IMR-90 (cell line): Measurements from ENCODE around the gene ZNRD2. TPM values are rescaled to one million over a fixed set of nuclear protein-coding genes. Genes with fewer than 3 reads are reported as not detected.

ENCODE experiments used
- ATAC-seq: fragments of 200-7000 bp; cut with Tn5 transposase; 2 replicates; pipeline ENCODE4 v1.9.1; 2020; ENCODE audit warnings: low read depth, mild to moderate bottlenecking, moderate library complexity
- BruUV-seq: library from RNA; stranded (reverse); fragments of 400-500 nt; replicated peaks from 2 replicates; lab custom pipeline; 2021; lab: Mats Ljungman, UMichigan
- CTCF ChIA-PET: fragments of 300-600 bp; formaldehyde crosslinking; extraction: SDS; loops from one replicate; lab custom pipeline; 2021; ENCODE audit warnings: antibody characterized with exemption; lab: Yijun Ruan, JAX
- POLR2A ChIA-PET: fragments of 300-600 bp; sonication (Branson Sonifier 250); formaldehyde crosslinking; loops from one replicate; lab custom pipeline; 2022; ENCODE audit warnings: antibody characterized with exemption; ENCODE audit not compliant: unreplicated experiment; lab: Charles Lee
- DNase-seq: peaks from one replicate; pipeline ENCODE4 v3.0.0; 2013
- H2AFZ ChIP-seq: replicated peaks from 2 replicates; pipeline ENCODE3; 2013; ENCODE audit warnings: low read length, mild to moderate bottlenecking; ENCODE audit not compliant: poor library complexity
- H2AK5ac ChIP-seq: 2 replicates; pipeline ENCODE4 v1.6.1; 2013; ENCODE audit warnings: low read depth, low read length, inconsistent platforms
- H2AK9ac ChIP-seq: replicated peaks from 2 replicates; pipeline ENCODE3; 2013; ENCODE audit warnings: mild to moderate bottlenecking, low read depth, low read length, moderate library complexity; ENCODE audit not compliant: poor library complexity
- H2BK120ac ChIP-seq: 2 replicates; pipeline ENCODE4 v1.6.1; 2013; ENCODE audit warnings: low read depth, low read length, inconsistent platforms
- H2BK15ac ChIP-seq: 3 replicates; pipeline ENCODE4 v1.6.1; 2013; ENCODE audit warnings: low read depth, low read length, inconsistent platforms
- H2BK20ac ChIP-seq: 2 replicates; pipeline ENCODE4 v1.6.1; 2013; ENCODE audit warnings: low read depth, mild to moderate bottlenecking, inconsistent platforms, low read length, moderate library complexity
- H2BK5ac ChIP-seq: 2 replicates; pipeline ENCODE4 v1.6.1; 2013; ENCODE audit warnings: mild to moderate bottlenecking, low read depth, low read length, inconsistent platforms; ENCODE audit not compliant: poor library complexity, severe bottlenecking
- H3K14ac ChIP-seq: replicated peaks from 2 replicates; pipeline ENCODE4 v1.6.1; 2013; ENCODE audit warnings: low read depth, low read length, inconsistent platforms
- H3K18ac ChIP-seq: 2 replicates; pipeline ENCODE4 v1.6.1; 2013; ENCODE audit warnings: low read depth, low read length, control low read depth
- H3K23ac ChIP-seq: 2 replicates; pipeline ENCODE4 v1.6.1; 2013; ENCODE audit warnings: low read depth, low read length, inconsistent platforms
- H3K27ac ChIP-seq: 2 replicates; pipeline ENCODE4 v1.5.1; 2013; ENCODE audit warnings: mild to moderate bottlenecking, control low read depth, low read length; ENCODE audit not compliant: insufficient read depth
- H3K27me3 ChIP-seq: 2 replicates; pipeline ENCODE4 v1.6.1; 2013; ENCODE audit warnings: low read length; ENCODE audit not compliant: control insufficient read depth, insufficient read depth
- H3K36me3 ChIP-seq: 2 replicates; pipeline ENCODE4 v1.6.1; 2013; ENCODE audit warnings: low read length, mixed read lengths; ENCODE audit not compliant: control insufficient read depth, insufficient read depth
- H3K4ac ChIP-seq: 2 replicates; pipeline ENCODE4 v1.6.1; 2013; ENCODE audit warnings: low read depth, low read length, inconsistent platforms
- H3K4me1 ChIP-seq: 2 replicates; pipeline ENCODE4 v1.6.1; 2013; ENCODE audit warnings: low read length, mixed read lengths; ENCODE audit not compliant: control insufficient read depth, insufficient read depth
- H3K4me2 ChIP-seq: 2 replicates; pipeline ENCODE4 v1.6.1; 2013; ENCODE audit warnings: low read depth, mild to moderate bottlenecking, control low read depth, low read length, moderate library complexity
- H3K4me3 ChIP-seq: 2 replicates; pipeline ENCODE4 v1.5.1; 2013; ENCODE audit warnings: low read depth, mild to moderate bottlenecking, control low read depth, low read length, moderate library complexity; ENCODE audit not compliant: insufficient read depth
- H3K56ac ChIP-seq: 2 replicates; pipeline ENCODE4 v1.6.1; 2013; ENCODE audit warnings: low read length, inconsistent platforms; ENCODE audit not compliant: insufficient read depth; ENCODE audit errors: extremely low read depth
- H3K79me1 ChIP-seq, 2 experiments: 2 replicates each; pipeline ENCODE4 v1.6.1; 2013; ENCODE audit warnings: low read length in 2 of 2, inconsistent platforms in 1 of 2, low read depth in 1 of 2
- H3K9ac ChIP-seq: 2 replicates; pipeline ENCODE4 v1.6.1; 2013; ENCODE audit warnings: low read depth, low read length, control low read depth
- H3K9me1 ChIP-seq: 2 replicates; pipeline ENCODE4 v1.6.1; 2013; ENCODE audit warnings: low read length, inconsistent platforms; ENCODE audit not compliant: insufficient read depth
- H3K9me3 ChIP-seq: 2 replicates; pipeline ENCODE4 v1.6.1; 2013; ENCODE audit warnings: low read length; ENCODE audit not compliant: control insufficient read depth, insufficient read depth
- H4K20me1 ChIP-seq: 2 replicates; pipeline ENCODE4 v1.6.1; 2013; ENCODE audit warnings: low read length, inconsistent platforms; ENCODE audit not compliant: insufficient read depth
- H4K5ac ChIP-seq: 2 replicates; pipeline ENCODE4 v1.6.1; 2013; ENCODE audit warnings: mild to moderate bottlenecking, low read depth, low read length, control low read depth
- H4K8ac ChIP-seq, 2 experiments: 2 replicates each; pipeline ENCODE4 v1.6.1; 2013; ENCODE audit warnings: low read depth in 2 of 2, low read length in 2 of 2, control low read depth in 1 of 2, inconsistent platforms in 1 of 2
- H4K91ac ChIP-seq: 2 replicates; pipeline ENCODE4 v1.6.1; 2013; ENCODE audit warnings: low read depth, low read length, inconsistent platforms; ENCODE audit not compliant: insufficient read depth
- BHLHE40 ChIP-seq: fragments of 150-350 bp; IDR thresholded peaks from 2 replicates; pipeline ENCODE4 v1.6.1; 2016; ENCODE audit warnings: mild to moderate bottlenecking, low read depth, low read length
- CTCF ChIP-seq: conservative IDR thresholded peaks from 2 replicates; pipeline ENCODE4 v1.5.1; 2012; ENCODE audit warnings: mild to moderate bottlenecking, low read depth, low read length, improper control_type of control experiment
- ELK1 ChIP-seq: fragments of 150-350 bp; IDR thresholded peaks from 2 replicates; pipeline ENCODE4 v1.6.1; 2016; ENCODE audit warnings: low read depth, mild to moderate bottlenecking, low read length, moderate library complexity, borderline replicate concordance
- MXI1 ChIP-seq: IDR thresholded peaks from 2 replicates; pipeline ENCODE4 v1.6.1; 2012; ENCODE audit warnings: low read depth, mild to moderate bottlenecking, low read length, moderate library complexity, borderline replicate concordance
- NFE2L2 ChIP-seq: fragments of 150-350 bp; IDR thresholded peaks from 2 replicates; pipeline ENCODE4 v1.6.1; 2016; ENCODE audit warnings: low read depth, mild to moderate bottlenecking, low read length
- POLR2A ChIP-seq: IDR thresholded peaks from 2 replicates; pipeline ENCODE4 v1.6.1; 2012; ENCODE audit warnings: mild to moderate bottlenecking, low read depth, low read length
- RFX5 ChIP-seq: IDR thresholded peaks from 2 replicates; pipeline ENCODE4 v1.8.0; 2012; ENCODE audit warnings: low read depth, mild to moderate bottlenecking, low read length, moderate library complexity
- SMC3 ChIP-seq: fragments of 150-350 bp; IDR thresholded peaks from 2 replicates; pipeline ENCODE4 v1.6.1; 2016; ENCODE audit warnings: low read depth, mild to moderate bottlenecking, antibody characterized with exemption, low read length, moderate library complexity
- WGBS, 2 experiments: methylation state at CpG; one replicate each; pipeline versions ENCODE4 v1.1.5 to v1.1.7; 2013; ENCODE audit warnings: missing lambda C conversion rate in 2 of 2; ENCODE audit not compliant: insufficient read length in 1 of 2; ENCODE audit errors: extremely low coverage in 2 of 2; 5-methylcytosine and 5-hydroxymethylcytosine counted together
- dilution Hi-C: fragments of 300-500 bp; cut with HindIII; formaldehyde crosslinking; loops from one replicate; pipeline ENCODE4 v1.14.3; 2018; ENCODE audit warnings: low sequenced_read_pairs; ENCODE audit not compliant: unreplicated experiment
- in situ Hi-C: fragments of 300-500 bp; cut with MboI; formaldehyde crosslinking; loops from 3 replicates; pipeline ENCODE4 v1.14.3; 2019; ENCODE audit warnings: low sequenced_read_pairs, inconsistent platforms, mixed read lengths
- intact Hi-C: fragments of 100-400 bp; cut with micrococcal nuclease; formaldehyde crosslinking; loops from 2 replicates; pipeline ENCODE4 v1.10.0; 2022
- polyA plus RNA-seq, 3 experiments: library from polyadenylated mRNA; depleted of rRNA; stranded (reverse); fragments of >200 nt; gene quantifications; 2 replicates each; pipeline ENCODE4 v1.2.3, GENCODE V29; 2012; ENCODE audit warnings: low replicate concordance in 1 of 3
- total RNA-seq: library from RNA; depleted of rRNA; stranded (reverse); fragments of >200 nt; gene quantifications from 2 replicates; pipeline ENCODE4 v1.2.3, GENCODE V29; 2012

Gene ZNRD2
- total and polyA plus RNA-seq, 2 of the 4 experiments (the other 2 are of a cell fraction): 75.6 to 90.3 TPM

GRCh38 chr11:65616575-65617001 is 46.3 kb downstream of the ZNRD2 start:
- H3K4ac ChIP-seq: peak overlapping the region; percentile 60
- no peaks in the 10 kb centered on the region for H3K27me3 ChIP-seq
- intact Hi-C loops: no loop called here
- no peak for TF ChIP-seq RFX5
- no peak for TF ChIP-seq BHLHE40
- TF ChIP-seq NFE2L2: no peak
- TF ChIP-seq ELK1: no peak
- TF ChIP-seq CTCF: no peak
- TF ChIP-seq SMC3: no peak
- TF ChIP-seq POLR2A: no peak
- TF ChIP-seq MXI1: no peak
- H2BK15ac ChIP-seq: no peak overlapping the region
- H3K4me3 ChIP-seq: peak overlapping the region; percentile 56
- no peak overlapping the region for H2AFZ ChIP-seq
- 0 out of 2 replicates have a peak overlapping the region, but pooled peaks have one; percentile 17 for H3K14ac ChIP-seq
- POLR2A ChIA-PET: no interaction called here
- no peak for DNase-seq
- H2AK9ac ChIP-seq: peak overlapping the region; percentile 93
- no peaks in the 10 kb centered on the region for H3K9me3 ChIP-seq
- H3K9ac ChIP-seq: peak overlapping the region; percentile 85
- 96% methylated on average over 3 of the region's 10 CpGs; no CpG with 5 or more reads in 1 of the 2 experiments for WGBS, 2 experiments
- H2BK20ac ChIP-seq: no peak overlapping the region
- H3K56ac ChIP-seq: peak overlapping the region; percentile 36; the same call in 1 of the 2 replicates
- dilution Hi-C loops: no loop called here
- H3K79me1 ChIP-seq: peaks cover 7 to 62% of the 10 kb centered on the region in 2 experiments
- peak overlapping the region; percentile 41; the same call in 1 of the 2 replicates for H3K23ac ChIP-seq
- H2BK120ac ChIP-seq: no peak overlapping the region
- H4K8ac ChIP-seq: no peak overlapping the region
- peaks cover 34% of the 10 kb centered on the region; the same call in 1 of the 2 replicates for H3K36me3 ChIP-seq
- H3K18ac ChIP-seq: no peak overlapping the region
- peaks cover 19% of the 10 kb centered on the region for H3K4me1 ChIP-seq
- peak overlapping the region; percentile 10; the same call in 1 of the 2 replicates for H2AK5ac ChIP-seq
- no peak for ATAC-seq
- H2BK5ac ChIP-seq: no peak overlapping the region
- H4K91ac ChIP-seq: 0 out of 2 replicates have a peak overlapping the region, but pooled peaks have one; percentile 10
- 0 out of 2 replicates have a peak, but pooled peaks cover 9% of the 10 kb centered on the region for H3K9me1 ChIP-seq
- H3K4me2 ChIP-seq: peak overlapping the region; percentile 93
- in situ Hi-C loops: no loop called here
- no peak overlapping the region for H4K5ac ChIP-seq
- H3K27ac ChIP-seq: peak overlapping the region; percentile 55
- no TSS peak for BruUV-seq
- H4K20me1 ChIP-seq: peaks cover 26% of the 10 kb centered on the region
- CTCF ChIA-PET: no interaction called here
